Measurements from ENCODE around the gene DLL3. TPM values are rescaled to one million over a fixed set of nuclear protein-coding genes. Genes with fewer than 3 reads are reported as not detected.
"Not testable (repeated sequence)": the region's sequence is repeated elsewhere in the genome, so short reads cannot be mapped to it uniquely, and the experiment has no call there.

DLL3 gene
- polyA plus RNA-seq = not detected

- H3K27me3 Mint-ChIP-seq (ENCODE audit: low read depth in 3 of 3) = peaks cover 17 to 43% (median 18%) of the 10 kb centered on the region in 3 donors
- H3K4me1 Mint-ChIP-seq = peaks cover 21 to 26% of the 10 kb centered on the region in 2 donors
- peaks cover 0 to 3% (median 0%) of the 10 kb centered on the region in 6 donors for H3K9me3 Mint-ChIP-seq
- H3K27ac Mint-ChIP-seq = no peak within 1 kb of the TSS
- H3K4me3 Mint-ChIP-seq = peak within 1 kb of the TSS; percentile 1 to 60 (median 53)
- no peaks in the 10 kb centered on the region for H3K36me3 Mint-ChIP-seq
- no peak for DNase-seq
These were observed at the start of gene DLL3 for GRCh38 chr19:39498798-39499642. DLL3 (plus strand) TSS chr19:39498947; CDS start chr19:39498975, 28 bp downstream.

GRCh38 chr19:39449116-39449797 lies 49.5 kb upstream of the DLL3 start:
- peaks cover 9 to 22% (median 18%) of the 10 kb centered on the region in 3 donors for H3K36me3 Mint-ChIP-seq
- peak overlapping the region in 3 of 5 donors; percentile 2 to 27 (median 13) for H3K4me3 Mint-ChIP-seq
- DNase-seq = no peak
- peaks cover 0 to 15% (median 9%) of the 10 kb centered on the region in 3 donors for H3K27me3 Mint-ChIP-seq (ENCODE audit: low read depth in 3 of 3)
- H3K27ac Mint-ChIP-seq = peak overlapping the region; percentile 42 to 100 (median 84)
- H3K4me1 Mint-ChIP-seq = peaks cover 77 to 89% of the 10 kb centered on the region in 2 donors
- no peaks in the 10 kb centered on the region for H3K9me3 Mint-ChIP-seq

GRCh38 chr19:39451257-39451656 lies 47.5 kb upstream of the DLL3 start:
- Mint-ChIP-seq H3K36me3 (peaks cover 10 to 26% (median 16%) of the 10 kb centered on the region in 3 donors), H3K4me1 (peaks cover 60 to 78% of the 10 kb centered on the region in 2 donors), H3K27ac (peak overlapping the region in 1 of 6 donors; percentile 44)
- not testable (repeated sequence) for H3K27me3 Mint-ChIP-seq (ENCODE audit: low read depth in 3 of 3); H3K4me3 Mint-ChIP-seq; DNase-seq; H3K9me3 Mint-ChIP-seq

- DNase-seq = no peak
- Mint-ChIP-seq H3K4me1 (peaks cover 0 to 4% of the 10 kb centered on the region in 2 donors), H3K4me3 (no peak overlapping the region), H3K36me3 (peaks cover 4 to 48% (median 20%) of the 10 kb centered on the region in 3 donors), H3K9me3 (no peaks in the 10 kb centered on the region), H3K27ac (peak overlapping the region in 3 of 6 donors; percentile 0 to 78 (median 28)), H3K27me3 (ENCODE audit: low read depth in 3 of 3) (peaks cover 2 to 4% (median 2%) of the 10 kb centered on the region in 3 donors)
These were observed 35.3 kb upstream of the DLL3 start for GRCh38 chr19:39463403-39463802.

- no peak overlapping the region for H3K4me3 Mint-ChIP-seq
- no peak for DNase-seq
- H3K9me3 Mint-ChIP-seq = no peaks in the 10 kb centered on the region
- H3K27ac Mint-ChIP-seq = peak overlapping the region in 2 of 6 donors; percentile 12 to 61
- H3K4me1 Mint-ChIP-seq = peaks cover 0 to 6% of the 10 kb centered on the region in 2 donors
- H3K27me3 Mint-ChIP-seq (ENCODE audit: low read depth in 3 of 3) = peaks cover 2 to 9% (median 6%) of the 10 kb centered on the region in 3 donors
- peaks cover 9 to 59% (median 12%) of the 10 kb centered on the region in 3 donors for H3K36me3 Mint-ChIP-seq
These were observed 32.6 kb upstream of the DLL3 start for GRCh38 chr19:39465956-39466747.

GRCh38 chr19:39467941-39468340 lies 30.8 kb upstream of the DLL3 start:
- no peak for DNase-seq
- H3K36me3 Mint-ChIP-seq = peaks cover 15 to 62% (median 15%) of the 10 kb centered on the region in 3 donors
- peaks cover 6 to 9% (median 7%) of the 10 kb centered on the region in 3 donors for H3K27me3 Mint-ChIP-seq (ENCODE audit: low read depth in 3 of 3)
- H3K9me3 Mint-ChIP-seq = no peaks in the 10 kb centered on the region
- no peak overlapping the region for H3K4me3 Mint-ChIP-seq
- peaks cover 7 to 10% of the 10 kb centered on the region in 2 donors for H3K4me1 Mint-ChIP-seq
- H3K27ac Mint-ChIP-seq = no peak overlapping the region

GRCh38 chr19:39469036-39469435 lies 29.7 kb upstream of the DLL3 start:
- Mint-ChIP-seq H3K4me3 (no peak overlapping the region), H3K4me1 (peaks cover 7% of the 10 kb centered on the region in 2 donors), H3K36me3 (peaks cover 15 to 59% (median 15%) of the 10 kb centered on the region in 3 donors), H3K9me3 (no peaks in the 10 kb centered on the region), H3K27me3 (ENCODE audit: low read depth in 3 of 3) (peaks cover 6 to 9% (median 7%) of the 10 kb centered on the region in 3 donors), H3K27ac (no peak overlapping the region)
- DNase-seq = no peak

GRCh38 chr19:39469567-39469966 lies 29.2 kb upstream of the DLL3 start:
- DNase-seq = no peak
- H3K27ac Mint-ChIP-seq = peak overlapping the region in 1 of 6 donors; percentile 51
- H3K9me3 Mint-ChIP-seq = no peaks in the 10 kb centered on the region
- H3K4me1 Mint-ChIP-seq = peaks cover 7% of the 10 kb centered on the region in 2 donors
- peaks cover 6 to 9% (median 7%) of the 10 kb centered on the region in 3 donors for H3K27me3 Mint-ChIP-seq (ENCODE audit: low read depth in 3 of 3)
- H3K4me3 Mint-ChIP-seq = no peak overlapping the region
- H3K36me3 Mint-ChIP-seq = peaks cover 15 to 59% (median 15%) of the 10 kb centered on the region in 3 donors

GRCh38 chr19:39470724-39471339 lies 27.9 kb upstream of the DLL3 start:
- Mint-ChIP-seq H3K36me3 (peaks cover 10 to 54% (median 12%) of the 10 kb centered on the region in 3 donors), H3K27me3 (ENCODE audit: low read depth in 3 of 3) (peaks cover 6 to 9% (median 8%) of the 10 kb centered on the region in 3 donors), H3K27ac (no peak overlapping the region), H3K9me3 (no peaks in the 10 kb centered on the region), H3K4me3 (no peak overlapping the region), H3K4me1 (peaks cover 7% of the 10 kb centered on the region in 2 donors)
- DNase-seq = no peak

GRCh38 chr19:39471756-39472536 lies 26.8 kb upstream of the DLL3 start:
- H3K4me3 Mint-ChIP-seq = no peak overlapping the region
- no peaks in the 10 kb centered on the region for H3K9me3 Mint-ChIP-seq
- peak overlapping the region in 4 of 6 donors; percentile 20 to 67 (median 59) for H3K27ac Mint-ChIP-seq
- H3K4me1 Mint-ChIP-seq = peaks cover 7 to 8% of the 10 kb centered on the region in 2 donors
- peaks cover 5 to 11% (median 6%) of the 10 kb centered on the region in 3 donors for H3K27me3 Mint-ChIP-seq (ENCODE audit: low read depth in 3 of 3)
- no peak for DNase-seq
- peaks cover 15 to 53% (median 15%) of the 10 kb centered on the region in 3 donors for H3K36me3 Mint-ChIP-seq

GRCh38 chr19:39472746-39473442 lies 25.9 kb upstream of the DLL3 start:
- peaks cover 15 to 48% (median 15%) of the 10 kb centered on the region in 3 donors for H3K36me3 Mint-ChIP-seq
- peaks cover 5 to 11% (median 6%) of the 10 kb centered on the region in 3 donors for H3K27me3 Mint-ChIP-seq (ENCODE audit: low read depth in 3 of 3)
- peak overlapping the region in 1 of 6 donors; percentile 12 for H3K27ac Mint-ChIP-seq
- H3K4me1 Mint-ChIP-seq = peaks cover 7 to 8% of the 10 kb centered on the region in 2 donors
- no peak overlapping the region for H3K4me3 Mint-ChIP-seq
- H3K9me3 Mint-ChIP-seq = no peaks in the 10 kb centered on the region
- no peak for DNase-seq

All from immature natural killer cell (primary cell).